SK-N-SH (cell line): Measurements from ENCODE around the gene FCRLB. TPM values are rescaled to one million over a fixed set of nuclear protein-coding genes. Genes with fewer than 3 reads are reported as not detected.
A peak's percentile ranks its signal among the peaks of the same experiment; 100 is the strongest.

Experiments
- CTCF ChIA-PET: fragments of 300-600, 350-600 bp; formaldehyde crosslinking; extraction: SDS; loops from one replicate; lab custom pipeline; 2021; lab: Yijun Ruan, JAX
- POLR2A ChIA-PET: fragments of 350-600 bp; sonication (Branson Sonifier 250); formaldehyde crosslinking; extraction: SDS; loops from one replicate; lab custom pipeline; 2020; ENCODE audit warnings: antibody characterized with exemption, inconsistent platforms; lab: Yijun Ruan, JAX
- DNase-seq: peaks from one replicate; pipeline ENCODE4 v3.0.0; 2012
- H2AFZ ChIP-seq: fragments of 200-600 bp; sonication (generic); 2 replicates; pipeline ENCODE4 v1.8.1; 2016; ENCODE audit warnings: antibody characterized with exemption, mild to moderate bottlenecking, low read depth
- H3F3A ChIP-seq: fragments of 200-600 bp; sonication (generic); replicated peaks from 2 replicates; pipeline ENCODE3; 2016; ENCODE audit warnings: antibody characterized with exemption, mild to moderate bottlenecking; ENCODE audit not compliant: insufficient read depth
- H3K27ac ChIP-seq, 2 experiments: fragments of 200-500 bp in 1 of 2; fragments of 200-600 bp in 1 of 2; sonication (Bioruptor generic) in 1 of 2; sonication (generic), shearing (Covaris generic) in 1 of 2; 2 replicates each; pipeline versions ENCODE4 v1.5.1 to v1.6.1; 2014 to 2016; ENCODE audit warnings: low read depth in 2 of 2, inconsistent platforms in 1 of 2, low read length in 1 of 2, mild to moderate bottlenecking in 1 of 2, mixed read lengths in 1 of 2
- H3K27me3 ChIP-seq: fragments of 200-600 bp; sonication (generic), shearing (Covaris generic); 2 replicates; pipeline ENCODE4 v1.6.1; 2016; ENCODE audit warnings: mixed run types; ENCODE audit not compliant: insufficient read depth
- H3K36me3 ChIP-seq, 2 experiments: fragments of 200-500 bp in 1 of 2; fragments of 200-600 bp in 1 of 2; sonication (Bioruptor generic) in 1 of 2; sonication (generic) in 1 of 2; replicated peaks in 1 of 2; 2 replicates each; pipeline versions ENCODE3 to v1.5.1; 2014 to 2016; ENCODE audit warnings: low read length in 1 of 2, mild to moderate bottlenecking in 1 of 2; ENCODE audit not compliant: insufficient read depth in 2 of 2, control insufficient read depth in 1 of 2
- H3K4me1 ChIP-seq, 2 experiments: fragments of 200-500 bp in 1 of 2; fragments of 200-600 bp in 1 of 2; sonication (Bioruptor generic) in 1 of 2; sonication (generic), shearing (Covaris generic) in 1 of 2; 2 replicates each; pipeline versions ENCODE4 v1.5.1 to v1.6.1; 2014 to 2016; ENCODE audit warnings: low read depth in 1 of 2, low read length in 1 of 2, mixed run types in 1 of 2; ENCODE audit not compliant: insufficient read depth in 2 of 2, control insufficient read depth in 1 of 2
- H3K4me2 ChIP-seq: fragments of 200-600 bp; sonication (generic), shearing (Covaris generic); 2 replicates; pipeline ENCODE4 v1.6.1; 2017; ENCODE audit warnings: mixed run types
- H3K4me3 ChIP-seq, 2 experiments: fragments of 200-500 bp in 1 of 2; fragments of 200-600 bp in 1 of 2; sonication (Bioruptor generic) in 1 of 2; sonication (generic), shearing (Covaris generic) in 1 of 2; 2 replicates each; pipeline versions ENCODE4 v1.5.1 to v1.8.1; 2014 to 2016; ENCODE audit warnings: low read depth in 2 of 2, inconsistent platforms in 1 of 2, low read length in 1 of 2, mild to moderate bottlenecking in 1 of 2, mixed read lengths in 1 of 2, moderate library complexity in 1 of 2
- H3K79me2 ChIP-seq: fragments of 200-600 bp; sonication (generic); 2 replicates; pipeline ENCODE4 v1.8.1; 2017; ENCODE audit warnings: mild to moderate bottlenecking; ENCODE audit not compliant: insufficient read depth
- H3K9ac ChIP-seq: fragments of 200-600 bp; sonication (generic); 2 replicates; pipeline ENCODE4 v1.6.1; 2017; ENCODE audit warnings: mixed run types
- H3K9me2 ChIP-seq: fragments of 200-600 bp; sonication (generic); 2 replicates; pipeline ENCODE4 v1.6.1; 2017; ENCODE audit warnings: mixed run types
- H3K9me3 ChIP-seq: fragments of 200-600 bp; sonication (generic); 2 replicates; pipeline ENCODE4 v1.6.1; 2017; ENCODE audit warnings: mixed run types, mild to moderate bottlenecking, moderate library complexity
- H4K20me1 ChIP-seq: fragments of 200-600 bp; sonication (generic); 2 replicates; pipeline ENCODE4 v1.6.1; 2017; ENCODE audit warnings: mild to moderate bottlenecking, mixed run types; ENCODE audit not compliant: insufficient read depth
- CHD2 ChIP-seq: fragments of 150-350 bp; IDR thresholded peaks from 2 replicates; pipeline ENCODE4 v1.6.1; 2018; ENCODE audit warnings: low read length; ENCODE audit not compliant: partially characterized antibody
- FOXM1 ChIP-seq: IDR thresholded peaks from 2 replicates; pipeline ENCODE4 v1.4.0; 2012; ENCODE audit warnings: low read depth, mild to moderate bottlenecking
- GATA2 ChIP-seq: sonication (generic); formaldehyde crosslinking; IDR thresholded peaks from 2 replicates; pipeline ENCODE4 v1.5.0; 2020; ENCODE audit warnings: mild to moderate bottlenecking, missing genetic modification reagents
- JUND ChIP-seq: IDR thresholded peaks from 2 replicates; pipeline ENCODE4 v1.4.0; 2012
- NFIC ChIP-seq: IDR thresholded peaks from 2 replicates; pipeline ENCODE4 v1.4.0; 2012; ENCODE audit warnings: borderline replicate concordance
- NRF1 ChIP-seq: IDR thresholded peaks from 2 replicates; pipeline ENCODE4 v1.6.1; 2012; ENCODE audit warnings: low read depth, mild to moderate bottlenecking, low read length
- REST ChIP-seq: IDR thresholded peaks from 2 replicates; pipeline ENCODE4 v1.6.1; 2012; ENCODE audit warnings: mild to moderate bottlenecking, low read depth, low read length, moderate library complexity
- RXRA ChIP-seq: IDR thresholded peaks from 2 replicates; pipeline ENCODE4 v1.4.0; 2012; ENCODE audit warnings: low read depth, mild to moderate bottlenecking, borderline replicate concordance
- TAF1 ChIP-seq: IDR thresholded peaks from 2 replicates; pipeline ENCODE4 v1.6.1; 2012; ENCODE audit warnings: low read depth, mild to moderate bottlenecking, low read length, moderate library complexity, borderline replicate concordance
- TCF12 ChIP-seq: IDR thresholded peaks from 2 replicates; pipeline ENCODE4 v1.4.0; 2012
- TEAD4 ChIP-seq: IDR thresholded peaks from 2 replicates; pipeline ENCODE4 v1.4.0; 2012; ENCODE audit warnings: mild to moderate bottlenecking, borderline replicate concordance; ENCODE audit not compliant: insufficient read depth
- YY1 ChIP-seq: IDR thresholded peaks from 2 replicates; pipeline ENCODE4 v1.4.0; 2012; ENCODE audit warnings: low read depth, mild to moderate bottlenecking
- WGBS: methylation state at CpG from one replicate; pipeline ENCODE4 v1.1.6; 2017; ENCODE audit warnings: low lambda C conversion rate; 5-methylcytosine and 5-hydroxymethylcytosine counted together
- polyA plus RNA-seq, 3 experiments: library from polyadenylated mRNA; depleted of rRNA; stranded (reverse); fragments of >200 nt; gene quantifications; 2 replicates each; pipeline ENCODE4 v1.2.3, GENCODE V29; 2012
- TF ChIP-seq, protein P1 (sequence below): IDR thresholded peaks from 2 replicates; pipeline ENCODE4 v1.4.0; 2012; ENCODE audit warnings: low read depth
- TF ChIP-seq, protein P2 (sequence below): fragments of 200-600 bp; sonication (generic); IDR thresholded peaks from 2 replicates; pipeline ENCODE4 v1.6.1; 2017; ENCODE audit warnings: antibody characterized with exemption, mild to moderate bottlenecking, moderate library complexity

FCRLB gene
- polyA plus RNA-seq, 1 of the 3 experiments (the other 2 are of a cell fraction) = 2.6 TPM

- H3K9me3 ChIP-seq = no peaks in the 10 kb centered on the region
- no peaks in the 10 kb centered on the region for H3K79me2 ChIP-seq
- no peaks in the 10 kb centered on the region for H4K20me1 ChIP-seq
- H2AFZ ChIP-seq = no peak overlapping the region
- TF ChIP-seq TEAD4 (no peak), GATA2 (CRISPR knock-in tag) (no peak)
- TF ChIP-seq, protein P1, sequence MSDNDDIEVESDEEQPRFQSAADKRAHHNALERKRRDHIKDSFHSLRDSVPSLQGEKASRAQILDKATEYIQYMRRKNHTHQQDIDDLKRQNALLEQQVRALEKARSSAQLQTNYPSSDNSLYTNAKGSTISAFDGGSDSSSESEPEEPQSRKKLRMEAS = no peak
- H3K4me1 ChIP-seq = no peaks in the 10 kb centered on the region
- WGBS = 88% methylated on average over 7 of the region's 9 CpGs
- H3K27me3 ChIP-seq = no peaks in the 10 kb centered on the region
- CTCF ChIA-PET = interaction anchor here (1.0 kb wide), 1 partner anchor 294 kb away, joined by 3 read pairs; no protein-coding TSS in a partner anchor
- no peaks in the 10 kb centered on the region for H3K9me2 ChIP-seq
- H3K36me3 ChIP-seq = no peaks in the 10 kb centered on the region
- H3K27ac ChIP-seq = no peak overlapping the region
- H3K9ac ChIP-seq = no peak overlapping the region
- no peak overlapping the region for H3K4me3 ChIP-seq
- POLR2A ChIA-PET = no interaction called here
- H3K4me2 ChIP-seq = 0 out of 2 replicates have a peak overlapping the region, but pooled peaks have one; percentile 21
- H3F3A ChIP-seq = peaks cover 4% of the 10 kb centered on the region
- no peak for DNase-seq
These were observed 21.9 kb downstream of the FCRLB start for GRCh38 chr1:161743231-161743630.

DNA sequence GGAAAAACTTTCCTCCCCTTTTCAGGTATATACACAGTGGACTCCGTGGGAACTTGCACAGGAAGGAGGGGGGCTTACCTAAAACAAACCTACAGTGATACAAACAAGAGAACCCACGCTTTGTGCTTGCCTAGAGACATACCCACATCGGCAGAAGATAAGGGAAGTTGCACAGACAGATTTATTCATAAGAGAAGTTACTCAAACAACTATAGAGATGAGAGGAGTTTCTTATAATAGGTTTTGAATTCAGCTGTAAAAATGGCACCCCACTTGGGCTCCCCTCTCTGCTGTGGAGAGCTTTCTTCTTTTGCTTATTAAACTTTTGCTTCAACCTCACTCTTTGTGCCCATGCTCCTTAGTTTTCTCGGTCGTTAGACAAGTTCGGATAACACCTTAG lies 26.5 kb downstream of the FCRLB start:
- Histone ChIP-seq H4K20me1 (peaks cover 14% of the 10 kb centered on the region), H3K4me2 (no peak overlapping the region), H3K9me2 (no peaks in the 10 kb centered on the region), H3K27me3 (no peaks in the 10 kb centered on the region), H3K9ac (no peak overlapping the region), H2AFZ (no peak overlapping the region), H3K27ac (no peak overlapping the region), H3K36me3 (peaks cover 13 to 18% of the 10 kb centered on the region in 2 experiments), H3F3A (peaks cover 11% of the 10 kb centered on the region), H3K79me2 (peaks cover 27% of the 10 kb centered on the region), H3K4me3 (no peak overlapping the region), H3K4me1 (peaks cover 5 to 7% of the 10 kb centered on the region in 2 experiments; a peak in 1 of 4 replicates), H3K9me3 (no peaks in the 10 kb centered on the region)
- no peak for DNase-seq
- POLR2A ChIA-PET = interaction anchor here (0.6 kb wide), 1 partner anchor 21 kb away, joined by 4 read pairs; no protein-coding TSS in a partner anchor
- CTCF ChIA-PET = interaction anchor here (0.8 to 1.8 kb wide), 3 partner anchors 9 to 260 kb away, joined by 3 to 6 read pairs (median 6); no protein-coding TSS in a partner anchor
- WGBS = 58% methylated on average over 6 of the region's 6 CpGs
- no peak for TF ChIP-seq TEAD4
- no peak for TF ChIP-seq TAF1
- no peak for TF ChIP-seq GATA2 (CRISPR knock-in tag)
- no peak for TF ChIP-seq CHD2
- TF ChIP-seq NRF1 = no peak
- no peak for TF ChIP-seq NFIC
- TF ChIP-seq REST = no peak
- TF ChIP-seq TCF12 = no peak
- no peak for TF ChIP-seq FOXM1
- TF ChIP-seq, protein P2, sequence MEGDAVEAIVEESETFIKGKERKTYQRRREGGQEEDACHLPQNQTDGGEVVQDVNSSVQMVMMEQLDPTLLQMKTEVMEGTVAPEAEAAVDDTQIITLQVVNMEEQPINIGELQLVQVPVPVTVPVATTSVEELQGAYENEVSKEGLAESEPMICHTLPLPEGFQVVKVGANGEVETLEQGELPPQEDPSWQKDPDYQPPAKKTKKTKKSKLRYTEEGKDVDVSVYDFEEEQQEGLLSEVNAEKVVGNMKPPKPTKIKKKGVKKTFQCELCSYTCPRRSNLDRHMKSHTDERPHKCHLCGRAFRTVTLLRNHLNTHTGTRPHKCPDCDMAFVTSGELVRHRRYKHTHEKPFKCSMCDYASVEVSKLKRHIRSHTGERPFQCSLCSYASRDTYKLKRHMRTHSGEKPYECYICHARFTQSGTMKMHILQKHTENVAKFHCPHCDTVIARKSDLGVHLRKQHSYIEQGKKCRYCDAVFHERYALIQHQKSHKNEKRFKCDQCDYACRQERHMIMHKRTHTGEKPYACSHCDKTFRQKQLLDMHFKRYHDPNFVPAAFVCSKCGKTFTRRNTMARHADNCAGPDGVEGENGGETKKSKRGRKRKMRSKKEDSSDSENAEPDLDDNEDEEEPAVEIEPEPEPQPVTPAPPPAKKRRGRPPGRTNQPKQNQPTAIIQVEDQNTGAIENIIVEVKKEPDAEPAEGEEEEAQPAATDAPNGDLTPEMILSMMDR = no peak
- TF ChIP-seq RXRA = no peak
- no peak for TF ChIP-seq JUND
- TF ChIP-seq YY1 = no peak
